RWPE2 (cell line): Measurements from ENCODE around the gene EIF2S2.

Experiments used
- ATAC-seq: fragments of 200-7000 bp; cut with Tn5 transposase; 3 replicates; pipeline ENCODE4 v1.9.1; 2021; ENCODE audit warnings: low read depth
- DNase-seq: peaks from one replicate; pipeline ENCODE4 v3.0.0-alpha.2; 2020; ENCODE audit warnings: low spot score
- H3K27ac ChIP-seq: fragments of 450-650 bp; 2 replicates; pipeline ENCODE4 v1.5.1; 2017; ENCODE audit warnings: mild to moderate bottlenecking; ENCODE audit not compliant: poor library complexity, severe bottlenecking
- H3K27me3 ChIP-seq: fragments of 250-450 bp; sonication (Bioruptor Pico); 2 replicates; pipeline ENCODE4 v1.5.1; 2021; ENCODE audit warnings: mild to moderate bottlenecking, moderate library complexity; ENCODE audit not compliant: insufficient read depth, poor library complexity, severe bottlenecking
- H3K36me3 ChIP-seq: fragments of 250-450 bp; sonication (Bioruptor Pico); 2 replicates; pipeline ENCODE4 v1.5.1; 2020; ENCODE audit warnings: low read depth, mild to moderate bottlenecking, moderate library complexity
- H3K4me1 ChIP-seq: fragments of 250-450 bp; sonication (Bioruptor Pico); 2 replicates; pipeline ENCODE4 v1.5.1; 2021; ENCODE audit warnings: mild to moderate bottlenecking, moderate library complexity; ENCODE audit not compliant: insufficient read depth, poor library complexity, severe bottlenecking
- H3K4me3 ChIP-seq: fragments of 250-450 bp; sonication (Bioruptor Pico); 2 replicates; pipeline ENCODE4 v1.5.1; 2021; ENCODE audit warnings: mild to moderate bottlenecking, moderate library complexity; ENCODE audit not compliant: severe bottlenecking
- H3K9me3 ChIP-seq: fragments of 250-450 bp; sonication (Bioruptor Pico); 2 replicates; pipeline ENCODE4 v1.5.1; 2021; ENCODE audit warnings: mild to moderate bottlenecking, moderate library complexity; ENCODE audit not compliant: severe bottlenecking
- TF ChIP-seq, protein P1 (sequence below): fragments of 450-650 bp; IDR thresholded peaks from one replicate; pipeline ENCODE4 v1.5.1; 2017; ENCODE audit warnings: mild to moderate bottlenecking, moderate library complexity; ENCODE audit not compliant: poor library complexity, severe bottlenecking

Gene EIF2S2

DNA sequence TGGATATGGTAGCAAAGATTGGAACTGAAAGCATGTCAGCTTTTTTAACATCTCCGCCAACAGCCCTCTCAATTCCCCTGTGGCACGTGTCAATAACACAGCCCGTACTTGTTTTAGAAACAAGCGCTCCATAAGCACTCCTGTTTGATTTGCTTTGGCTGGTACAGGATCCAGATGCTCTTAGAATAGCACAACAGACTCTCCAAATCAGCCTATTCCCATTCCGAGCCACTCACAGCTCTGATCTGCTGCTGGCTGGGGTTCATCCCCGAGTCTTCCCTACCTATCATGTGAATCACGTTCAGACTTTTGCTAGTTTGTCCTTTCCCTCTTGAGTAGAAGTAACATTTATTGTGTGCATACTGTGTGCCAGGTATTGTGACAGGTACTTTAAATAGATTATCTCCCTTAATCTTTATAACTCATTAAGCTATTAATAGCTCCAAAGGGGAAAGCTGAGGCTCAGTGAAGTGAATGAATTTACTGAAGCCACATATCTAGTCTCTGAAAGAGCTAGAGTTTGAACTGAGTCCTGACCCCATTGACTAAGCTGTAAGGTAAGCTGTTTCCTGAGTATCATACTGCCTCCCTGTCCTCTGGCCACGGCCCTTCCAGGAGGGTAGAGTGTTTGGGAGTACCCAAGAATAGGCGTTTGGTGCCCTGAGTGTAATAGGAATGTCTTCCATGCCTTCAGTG is 71.6 kb downstream of the EIF2S2 start:
- ATAC-seq (no peak), DNase-seq (no peak)
- Histone ChIP-seq H3K36me3 (peaks cover 11% of the 10 kb centered on the region), H3K4me3 (no peak overlapping the region), H3K4me1 (no peaks in the 10 kb centered on the region), H3K27me3 (no peaks in the 10 kb centered on the region), H3K27ac (no peak overlapping the region), H3K9me3 (no peaks in the 10 kb centered on the region)
- TF ChIP-seq, protein P1, sequence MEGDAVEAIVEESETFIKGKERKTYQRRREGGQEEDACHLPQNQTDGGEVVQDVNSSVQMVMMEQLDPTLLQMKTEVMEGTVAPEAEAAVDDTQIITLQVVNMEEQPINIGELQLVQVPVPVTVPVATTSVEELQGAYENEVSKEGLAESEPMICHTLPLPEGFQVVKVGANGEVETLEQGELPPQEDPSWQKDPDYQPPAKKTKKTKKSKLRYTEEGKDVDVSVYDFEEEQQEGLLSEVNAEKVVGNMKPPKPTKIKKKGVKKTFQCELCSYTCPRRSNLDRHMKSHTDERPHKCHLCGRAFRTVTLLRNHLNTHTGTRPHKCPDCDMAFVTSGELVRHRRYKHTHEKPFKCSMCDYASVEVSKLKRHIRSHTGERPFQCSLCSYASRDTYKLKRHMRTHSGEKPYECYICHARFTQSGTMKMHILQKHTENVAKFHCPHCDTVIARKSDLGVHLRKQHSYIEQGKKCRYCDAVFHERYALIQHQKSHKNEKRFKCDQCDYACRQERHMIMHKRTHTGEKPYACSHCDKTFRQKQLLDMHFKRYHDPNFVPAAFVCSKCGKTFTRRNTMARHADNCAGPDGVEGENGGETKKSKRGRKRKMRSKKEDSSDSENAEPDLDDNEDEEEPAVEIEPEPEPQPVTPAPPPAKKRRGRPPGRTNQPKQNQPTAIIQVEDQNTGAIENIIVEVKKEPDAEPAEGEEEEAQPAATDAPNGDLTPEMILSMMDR = no peak
